ENCODE results near the gene U2AF2. TPM values are rescaled to one million over a fixed set of nuclear protein-coding genes. Genes with fewer than 3 reads are reported as not detected.

The U2AF2 gene
- total RNA-seq: 76.8 and 86.0 TPM in 2 replicates

GRCh38 chr19:55654868-55655647 lies at the start of gene U2AF2:
U2AF2 (plus strand) TSS chr19:55655035; CDS start chr19:55655105, 70 bp downstream.

GRCh38 chr19:55605637-55606470 lies 49.0 kb upstream of the U2AF2 start, which contains the start of gene ZNF865:
ZNF865 (plus strand) TSS chr19:55605647; CDS start chr19:55613619, 7,972 bp downstream.

DNA sequence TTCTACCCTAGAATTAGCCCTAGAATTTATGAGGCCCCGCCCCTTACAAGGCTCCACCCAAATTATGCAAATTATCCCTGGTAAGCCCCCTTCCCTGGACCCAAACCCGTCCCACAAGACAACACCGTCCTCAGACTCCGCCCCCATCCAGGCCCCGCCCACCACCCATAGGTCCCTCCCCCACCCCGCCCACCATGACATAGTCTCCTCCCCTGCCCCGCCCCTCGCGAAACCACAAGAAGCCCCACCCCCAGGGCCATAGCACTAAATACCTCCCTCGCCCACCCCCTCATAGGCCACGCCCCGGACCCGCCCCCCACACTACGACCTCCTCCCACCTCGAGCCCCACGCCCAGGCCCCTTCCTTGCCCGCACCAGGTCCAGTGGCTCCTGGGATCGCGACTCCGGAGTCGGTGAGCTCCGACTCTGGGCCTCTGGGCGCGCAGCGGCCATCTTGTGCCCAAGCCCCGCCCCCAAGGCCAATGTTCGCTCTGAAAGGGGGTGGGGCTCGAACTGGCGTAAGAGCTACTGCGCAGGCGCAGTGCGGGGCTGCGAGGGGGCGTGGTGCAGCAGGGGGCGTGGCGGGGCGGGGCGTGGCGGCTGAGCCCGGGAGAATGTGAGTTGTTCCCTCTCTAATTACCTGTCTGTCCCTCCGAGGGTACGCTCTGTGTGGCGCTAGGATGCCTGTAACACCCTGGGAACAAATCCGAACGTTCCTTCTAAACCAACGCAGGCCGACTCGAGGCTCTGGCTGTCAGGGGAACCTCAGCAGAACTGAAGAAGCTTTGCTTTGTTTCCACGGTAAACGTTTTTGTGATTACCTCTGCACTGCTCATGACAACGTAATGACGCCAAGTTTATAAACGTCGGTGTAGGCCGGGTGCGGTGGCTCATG lies 30.5 kb upstream of the U2AF2 start, which contains the start of gene ZNF784:
TSS of gene ZNF784 (minus strand) at position 458 of the 895 bp plus-strand sequence. CDS start at position 453, 5 bp downstream.

GRCh38 chr19:55640577-55641425 lies 14.0 kb upstream of the U2AF2 start, which contains the start of gene ZNF580:
ZNF580 (plus strand) TSS chr19:55641002; CDS start chr19:55642509, 1,507 bp downstream.

DNA sequence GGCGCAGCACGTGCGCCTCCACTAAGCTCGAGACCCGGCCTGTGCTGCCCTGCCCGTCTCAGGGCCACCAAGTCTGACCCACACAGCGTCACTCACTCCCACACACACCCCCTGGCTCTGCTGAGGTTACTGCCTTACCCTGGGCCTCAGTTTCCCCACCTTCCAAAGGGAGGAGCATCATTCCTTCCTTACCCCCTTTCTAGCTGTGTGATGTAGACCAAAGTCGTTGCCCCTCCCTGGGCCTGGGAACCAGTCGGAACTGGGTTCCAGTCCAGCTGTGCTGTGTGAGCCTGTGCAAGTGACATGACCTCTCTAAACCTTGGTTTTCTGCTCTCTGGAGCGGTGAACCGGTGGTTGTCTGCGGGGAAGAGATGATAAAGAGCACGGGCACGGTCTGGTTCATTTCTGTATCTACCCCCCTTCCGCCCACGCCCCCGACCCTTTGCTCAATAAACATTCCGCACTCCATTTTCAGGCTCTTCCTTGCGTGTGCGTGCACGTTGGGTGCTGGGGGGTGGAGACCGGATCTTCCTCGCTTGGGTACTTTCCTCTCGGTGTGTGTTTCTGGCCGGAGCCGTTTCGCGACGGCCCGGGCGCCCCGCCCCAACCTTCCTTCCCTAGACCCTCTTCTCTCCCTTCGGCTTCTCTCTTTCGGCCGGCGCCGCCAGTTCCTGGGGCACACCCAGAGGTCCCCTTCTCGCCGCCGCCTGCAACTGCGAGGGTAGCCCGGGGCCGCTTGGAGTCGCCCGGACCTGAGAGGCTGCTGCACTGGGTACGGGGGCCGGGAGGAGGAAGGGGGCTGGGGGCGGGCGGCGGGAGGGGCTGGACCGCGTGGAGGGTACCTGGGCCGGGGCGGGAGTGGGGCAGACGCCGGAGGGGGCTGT lies 11.6 kb upstream of the U2AF2 start, which contains the start of gene ZNF581:
TSS of gene ZNF581 (plus strand) at position 647 of the 884 bp plus-strand sequence. CDS start 923 bp downstream, outside the sequence.

GRCh38 chr19:55647732-55648584 lies 6.9 kb upstream of the U2AF2 start, which contains the start of gene CCDC106:
CCDC106 (plus strand) TSS chr19:55648212; CDS start chr19:55649047, 835 bp downstream.

DNA sequence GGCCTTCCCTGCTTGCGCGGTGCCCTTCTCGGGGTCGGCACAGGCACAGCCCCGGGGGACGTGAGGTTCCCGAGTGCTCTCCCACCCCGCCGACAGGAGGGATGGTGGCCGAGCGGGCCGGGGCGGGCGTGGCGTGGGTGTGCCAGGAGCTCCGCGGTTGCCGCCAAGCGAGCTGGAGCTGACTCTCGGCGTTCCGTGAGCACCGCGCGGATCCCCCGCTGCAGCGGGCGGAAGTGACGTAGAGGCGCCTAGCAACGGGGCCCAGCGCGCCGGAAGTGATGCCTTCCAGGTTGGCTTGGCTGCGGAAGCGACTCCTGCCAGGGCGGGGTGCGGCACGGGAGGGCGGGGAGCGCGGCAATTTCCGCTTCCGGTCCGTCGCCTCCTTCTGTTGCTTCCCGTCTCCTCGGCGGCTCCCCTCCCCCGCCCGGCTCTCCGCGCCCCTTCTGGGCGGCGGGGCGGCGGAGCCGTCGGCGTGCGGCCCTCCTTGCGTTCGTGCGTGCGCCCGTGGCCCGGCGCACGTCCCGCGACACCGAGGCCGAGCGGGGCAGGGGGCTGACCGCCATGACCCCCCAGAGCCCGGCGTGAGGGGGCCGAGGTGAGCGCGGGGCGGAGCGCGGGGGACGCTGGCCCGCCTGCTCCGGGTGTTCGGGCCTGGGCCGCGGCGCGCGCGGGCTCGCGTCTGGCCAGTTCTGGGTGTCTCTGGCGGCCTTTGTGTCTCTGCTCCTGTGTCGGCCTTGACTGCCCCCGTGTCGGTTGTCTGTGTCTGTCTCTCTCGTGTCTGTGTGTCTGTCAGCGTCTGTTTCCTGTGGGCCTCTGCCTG lies 20.2 kb downstream of the U2AF2 start, which contains the start of gene EPN1:
TSS of gene EPN1 (plus strand) at position 386 of the 820 bp plus-strand sequence. CDS start 3,402 bp downstream, outside the sequence.

Other genes with a start within 250 kb of the U2AF2 start
- 26.6 and 57.3 TPM in 2 replicates for gene UBE2S, start 247.2 kb upstream of the U2AF2 start, total RNA-seq
- gene SHISA7, start 211.7 kb upstream of the U2AF2 start, total RNA-seq: not detected in 2 replicates
- 44.5 and 55.9 TPM in 2 replicates for gene ISOC2, start 193.4 kb upstream of the U2AF2 start, total RNA-seq
- not detected in 2 replicates for gene C19orf85, start 190.3 kb upstream of the U2AF2 start, total RNA-seq
- gene ZNF628, start 178.4 kb upstream of the U2AF2 start, total RNA-seq: 0.57 and 1.3 TPM in 2 replicates
- gene NAT14, start 169.8 kb upstream of the U2AF2 start, total RNA-seq: 14.9 and 20.9 TPM in 2 replicates
- 5.4 and 18.1 TPM in 2 replicates for gene SSC5D, start 166.6 kb upstream of the U2AF2 start, total RNA-seq
- not detected in 2 replicates for gene SBK2, start 117.9 kb upstream of the U2AF2 start, total RNA-seq
- gene SBK3, start 109.5 kb upstream of the U2AF2 start, total RNA-seq: 0.09 TPM in 1 of 2 replicates, not detected in the other
- gene ZNF579, start 74.2 kb upstream of the U2AF2 start, total RNA-seq: 2.1 and 2.8 TPM in 2 replicates
- 1.6 and 2.7 TPM in 2 replicates for gene FIZ1, start 55.5 kb upstream of the U2AF2 start, total RNA-seq
- 9.1 and 9.5 TPM in 2 replicates for gene ZNF524, start 54.7 kb upstream of the U2AF2 start, total RNA-seq
- 0.43 and 0.55 TPM in 2 replicates for gene ZNF865, start 49.4 kb upstream of the U2AF2 start, total RNA-seq
- gene ZNF784, start 30.5 kb upstream of the U2AF2 start, total RNA-seq: 3.8 and 4.0 TPM in 2 replicates
- gene ZNF580, start 14.0 kb upstream of the U2AF2 start, total RNA-seq: 4.4 and 5.4 TPM in 2 replicates
- gene ZNF581, start 11.4 kb upstream of the U2AF2 start, total RNA-seq: 23.9 and 25.7 TPM in 2 replicates
- 5.3 and 6.2 TPM in 2 replicates for gene CCDC106, start 6.8 kb upstream of the U2AF2 start, total RNA-seq
- gene EPN1, start 20.2 kb downstream of the U2AF2 start, total RNA-seq: 27.3 and 35.7 TPM in 2 replicates
- gene NLRP9, start 83.4 kb downstream of the U2AF2 start, total RNA-seq: not detected in 2 replicates
- not detected in 2 replicates for gene RFPL4A, start 104.1 kb downstream of the U2AF2 start, total RNA-seq
- gene RFPL4AL1, start 114.1 kb downstream of the U2AF2 start, total RNA-seq: not detected in 2 replicates
- not detected in 2 replicates for gene NLRP11, start 177.0 kb downstream of the U2AF2 start, total RNA-seq
- not detected in 2 replicates for gene NLRP4, start 181.5 kb downstream of the U2AF2 start, total RNA-seq

Measured in smooth muscle cell of bladder (primary cell).